HepG2 (cell line): ENCODE data around the gene AKIRIN1.

ENCODE experiments used
- EP300 ChIP-seq, 3 experiments: sonication (generic) in 1 of 3; formaldehyde crosslinking in 1 of 3; IDR thresholded peaks; 2 replicates each; pipeline versions ENCODE4 v1.5.1 to v1.6.1; 2011 to 2020; ENCODE audit warnings: low read depth in 2 of 3, low read length in 2 of 3, borderline replicate concordance in 1 of 3, improper control_type of control experiment in 1 of 3, mild to moderate bottlenecking in 1 of 3, missing genetic modification reagents in 1 of 3, moderate library complexity in 1 of 3
- EZH2 ChIP-seq: conservative IDR thresholded peaks from 2 replicates; pipeline ENCODE4 v1.6.1; 2012; ENCODE audit warnings: mild to moderate bottlenecking, low read depth, low read length, moderate library complexity
- HNF4G ChIP-seq, 2 experiments: sonication (generic) in 1 of 2; formaldehyde crosslinking in 1 of 2; IDR thresholded peaks; 2 replicates each; pipeline versions ENCODE4 v1.4.0 to v1.6.1; 2011 to 2020; ENCODE audit warnings: borderline replicate concordance in 2 of 2, low read depth in 2 of 2, mild to moderate bottlenecking in 2 of 2, low read length in 1 of 2, missing genetic modification reagents in 1 of 2, moderate library complexity in 1 of 2
- IKZF1 ChIP-seq: fragments of 450-650 bp; IDR thresholded peaks from 2 replicates; pipeline ENCODE4 v1.7.1; 2016
- ZBTB8A ChIP-seq: sonication (generic); formaldehyde crosslinking; IDR thresholded peaks from 2 replicates; pipeline ENCODE4 v1.4.0; 2020; ENCODE audit warnings: mild to moderate bottlenecking, low read depth, missing genetic modification reagents, borderline replicate concordance
- ZNF879 ChIP-seq: sonication (generic); formaldehyde crosslinking; IDR thresholded peaks from 2 replicates; pipeline ENCODE4 v1.8.1; 2023; ENCODE audit warnings: missing genetic modification reagents

DNA sequence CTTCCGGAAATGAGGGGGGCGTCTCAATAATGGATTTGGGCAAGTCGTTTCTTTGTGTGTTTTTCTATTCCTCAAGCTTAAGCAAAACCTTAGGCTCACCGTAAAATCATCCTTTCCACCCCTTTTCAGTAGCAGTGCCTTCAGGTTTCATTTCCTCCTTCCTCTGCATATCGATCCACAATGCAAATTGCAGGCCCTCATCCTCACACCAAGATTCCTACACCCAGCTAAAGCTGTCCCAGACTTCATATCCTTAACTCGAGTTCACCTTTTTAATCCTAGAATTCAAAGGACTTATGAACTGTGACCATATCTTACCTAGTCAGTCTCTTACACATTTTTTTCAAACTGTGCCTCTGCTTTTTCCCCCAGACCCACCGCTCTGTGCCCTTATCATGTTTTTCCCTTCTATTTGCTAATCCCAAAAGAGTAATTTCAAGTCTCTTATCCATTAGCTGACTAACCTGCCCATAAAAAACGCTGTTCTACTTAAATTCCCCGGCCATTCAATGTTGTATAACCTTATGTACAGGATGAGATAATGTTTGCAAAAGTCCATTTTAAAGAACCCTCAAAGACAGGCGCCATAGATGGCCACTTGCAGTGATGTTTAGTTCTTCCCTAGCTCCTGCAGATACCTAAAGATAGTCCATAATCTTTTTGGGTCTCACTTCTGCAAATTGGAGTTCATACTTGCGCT is 1.5 kb downstream of the AKIRIN1 start:
- TF ChIP-seq ZBTB8A (CRISPR knock-in tag) (no peak), ZNF879 (no peak), HNF4G (IDR thresholded peaks at IDR 0.05; ENCODE audit: borderline replicate concordance, low read depth, low read length) (no peak), HNF4G (CRISPR knock-in tag; IDR thresholded peaks at IDR 0.05; ENCODE audit: borderline replicate concordance, low read depth) (no peak), EP300 (IDR thresholded peaks at IDR 0.05; ENCODE audit: low read depth in 2 of 2, low read length in 2 of 2) (no peak), EP300 (CRISPR knock-in tag; IDR thresholded peaks at IDR 0.05; ENCODE audit: borderline replicate concordance) (no peak), EZH2 (no peak), IKZF1 (no peak)
